K562 (cell line): ENCODE measurements around the gene CYTH1.

Experiments
- HDAC6 ChIP-seq: IDR thresholded peaks from 2 replicates; pipeline ENCODE4 v1.6.1; 2012; ENCODE audit warnings: low read depth, mild to moderate bottlenecking, control low read depth, inconsistent platforms, low read length, moderate library complexity
- SRF ChIP-seq, 2 experiments: fragments of 250-450, 450-650 bp in 1 of 2; sonication (Bioruptor Pico) in 1 of 2; sonication (generic) in 1 of 2; formaldehyde crosslinking; IDR thresholded peaks; 2 replicates each; pipeline versions ENCODE4 v1.5.0 to v1.5.1; 2020 to 2022; ENCODE audit warnings: mild to moderate bottlenecking in 1 of 2, missing genetic modification reagents in 1 of 2
- TBP ChIP-seq: optimal IDR thresholded peaks from 2 replicates; pipeline ENCODE3; 2011; ENCODE audit warnings: low read depth, low read length, improper control_type of control experiment
- ZNF133 ChIP-seq: fragments of 250-450 bp; sonication (Bioruptor Pico); IDR thresholded peaks from 2 replicates; pipeline ENCODE4 v1.4.0; 2020; ENCODE audit warnings: mild to moderate bottlenecking
- TF ChIP-seq, protein P1 (sequence below): sonication (generic); formaldehyde crosslinking; IDR thresholded peaks from 2 replicates; pipeline ENCODE4 v1.5.0; 2020; ENCODE audit warnings: missing genetic modification reagents
- TF ChIP-seq, protein P2 (sequence below): fragments of 250-450 bp; sonication (Bioruptor Pico); IDR thresholded peaks from 2 replicates; pipeline ENCODE4 v1.8.0; 2021; ENCODE audit warnings: mild to moderate bottlenecking, moderate library complexity
- TF ChIP-seq, protein P3 (sequence below): fragments of 250-450 bp; sonication (Bioruptor Pico); IDR thresholded peaks from 2 replicates; pipeline ENCODE4 v1.5.1; 2021; ENCODE audit warnings: mild to moderate bottlenecking
- TF ChIP-seq, protein P4 (sequence below), 3 experiments: IDR thresholded peaks in 2 of 3; conservative IDR thresholded peaks in 1 of 3; 2 replicates each; pipeline ENCODE4 v1.5.1; 2011 to 2012; ENCODE audit warnings: low read length in 3 of 3, mild to moderate bottlenecking in 3 of 3, control low read depth in 2 of 3, improper control_type of control experiment in 1 of 3, inconsistent platforms in 1 of 3, low read depth in 1 of 3, mixed read lengths in 1 of 3, moderate library complexity in 1 of 3; ENCODE audit not compliant: insufficient read depth in 2 of 3
- TF ChIP-seq, protein P5 (sequence below): fragments of 250-450 bp; sonication (Bioruptor Pico); IDR thresholded peaks from 2 replicates; pipeline ENCODE4 v1.4.0; 2020; ENCODE audit warnings: mild to moderate bottlenecking

DNA sequence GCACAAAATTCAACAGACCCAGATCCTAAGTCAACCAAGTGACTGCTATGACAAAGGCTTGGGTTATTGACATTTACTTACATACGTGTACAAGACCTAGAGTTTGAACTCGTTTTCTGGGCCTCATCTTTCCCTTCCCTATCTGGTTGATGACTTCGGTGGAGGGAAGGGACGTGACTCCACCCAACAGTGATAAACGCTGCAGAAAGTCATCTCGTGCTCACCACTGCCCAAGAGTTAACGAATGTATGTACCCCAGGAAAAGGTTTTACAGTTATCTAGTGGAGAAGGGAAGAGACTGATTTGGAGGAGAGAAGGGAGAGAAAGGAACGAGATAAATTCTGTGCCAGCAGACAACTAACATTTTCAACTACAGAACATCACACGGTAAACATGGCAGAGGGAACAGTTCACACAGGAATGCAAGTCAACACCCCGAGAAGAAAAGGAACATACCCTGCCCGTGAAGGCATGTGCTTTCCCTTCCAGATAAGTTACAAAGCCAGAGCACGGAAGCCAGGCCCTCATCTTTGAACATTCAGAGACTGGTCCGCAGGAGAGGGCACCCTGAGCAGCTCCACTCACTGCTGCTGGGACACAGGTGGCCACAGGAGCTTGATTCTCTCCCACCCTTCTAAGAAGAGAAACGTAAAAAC, 13.9 kb upstream of the CYTH1 start:
- TF ChIP-seq, protein P1, sequence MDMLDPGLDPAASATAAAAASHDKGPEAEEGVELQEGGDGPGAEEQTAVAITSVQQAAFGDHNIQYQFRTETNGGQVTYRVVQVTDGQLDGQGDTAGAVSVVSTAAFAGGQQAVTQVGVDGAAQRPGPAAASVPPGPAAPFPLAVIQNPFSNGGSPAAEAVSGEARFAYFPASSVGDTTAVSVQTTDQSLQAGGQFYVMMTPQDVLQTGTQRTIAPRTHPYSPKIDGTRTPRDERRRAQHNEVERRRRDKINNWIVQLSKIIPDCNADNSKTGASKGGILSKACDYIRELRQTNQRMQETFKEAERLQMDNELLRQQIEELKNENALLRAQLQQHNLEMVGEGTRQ (CRISPR knock-in tag), result no peak
- TF ChIP-seq, protein P2, sequence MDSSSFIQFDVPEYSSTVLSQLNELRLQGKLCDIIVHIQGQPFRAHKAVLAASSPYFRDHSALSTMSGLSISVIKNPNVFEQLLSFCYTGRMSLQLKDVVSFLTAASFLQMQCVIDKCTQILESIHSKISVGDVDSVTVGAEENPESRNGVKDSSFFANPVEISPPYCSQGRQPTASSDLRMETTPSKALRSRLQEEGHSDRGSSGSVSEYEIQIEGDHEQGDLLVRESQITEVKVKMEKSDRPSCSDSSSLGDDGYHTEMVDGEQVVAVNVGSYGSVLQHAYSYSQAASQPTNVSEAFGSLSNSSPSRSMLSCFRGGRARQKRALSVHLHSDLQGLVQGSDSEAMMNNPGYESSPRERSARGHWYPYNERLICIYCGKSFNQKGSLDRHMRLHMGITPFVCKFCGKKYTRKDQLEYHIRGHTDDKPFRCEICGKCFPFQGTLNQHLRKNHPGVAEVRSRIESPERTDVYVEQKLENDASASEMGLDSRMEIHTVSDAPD (CRISPR knock-in tag), result no peak
- TF ChIP-seq ZNF133 (no peak), TBP (no peak), HDAC6 (no peak), SRF (CRISPR knock-in tag; IDR thresholded peaks at IDR 0.05) (no peak)
- TF ChIP-seq, protein P3, sequence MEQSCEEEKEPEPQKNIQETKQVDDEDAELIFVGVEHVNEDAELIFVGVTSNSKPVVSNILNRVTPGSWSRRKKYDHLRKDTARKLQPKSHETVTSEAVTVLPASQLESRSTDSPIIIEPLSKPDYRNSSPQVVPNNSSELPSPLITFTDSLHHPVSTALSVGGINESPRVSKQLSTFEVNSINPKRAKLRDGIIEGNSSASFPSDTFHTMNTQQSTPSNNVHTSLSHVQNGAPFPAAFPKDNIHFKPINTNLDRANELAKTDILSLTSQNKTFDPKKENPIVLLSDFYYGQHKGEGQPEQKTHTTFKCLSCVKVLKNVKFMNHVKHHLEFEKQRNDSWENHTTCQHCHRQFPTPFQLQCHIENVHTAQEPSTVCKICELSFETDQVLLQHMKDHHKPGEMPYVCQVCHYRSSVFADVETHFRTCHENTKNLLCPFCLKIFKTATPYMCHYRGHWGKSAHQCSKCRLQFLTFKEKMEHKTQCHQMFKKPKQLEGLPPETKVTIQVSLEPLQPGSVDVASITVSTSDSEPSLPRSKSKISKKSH (CRISPR knock-in tag), result no peak
- TF ChIP-seq, protein P4, sequence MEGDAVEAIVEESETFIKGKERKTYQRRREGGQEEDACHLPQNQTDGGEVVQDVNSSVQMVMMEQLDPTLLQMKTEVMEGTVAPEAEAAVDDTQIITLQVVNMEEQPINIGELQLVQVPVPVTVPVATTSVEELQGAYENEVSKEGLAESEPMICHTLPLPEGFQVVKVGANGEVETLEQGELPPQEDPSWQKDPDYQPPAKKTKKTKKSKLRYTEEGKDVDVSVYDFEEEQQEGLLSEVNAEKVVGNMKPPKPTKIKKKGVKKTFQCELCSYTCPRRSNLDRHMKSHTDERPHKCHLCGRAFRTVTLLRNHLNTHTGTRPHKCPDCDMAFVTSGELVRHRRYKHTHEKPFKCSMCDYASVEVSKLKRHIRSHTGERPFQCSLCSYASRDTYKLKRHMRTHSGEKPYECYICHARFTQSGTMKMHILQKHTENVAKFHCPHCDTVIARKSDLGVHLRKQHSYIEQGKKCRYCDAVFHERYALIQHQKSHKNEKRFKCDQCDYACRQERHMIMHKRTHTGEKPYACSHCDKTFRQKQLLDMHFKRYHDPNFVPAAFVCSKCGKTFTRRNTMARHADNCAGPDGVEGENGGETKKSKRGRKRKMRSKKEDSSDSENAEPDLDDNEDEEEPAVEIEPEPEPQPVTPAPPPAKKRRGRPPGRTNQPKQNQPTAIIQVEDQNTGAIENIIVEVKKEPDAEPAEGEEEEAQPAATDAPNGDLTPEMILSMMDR (IDR thresholded peaks at IDR 0.05 in 2 of 3, conservative IDR thresholded peaks at IDR 0.05 in 1 of 3; ENCODE audit: insufficient read depth in 2 of 3, low read depth in 1 of 3, low read length in 3 of 3), result no peak
- TF ChIP-seq, protein P5, sequence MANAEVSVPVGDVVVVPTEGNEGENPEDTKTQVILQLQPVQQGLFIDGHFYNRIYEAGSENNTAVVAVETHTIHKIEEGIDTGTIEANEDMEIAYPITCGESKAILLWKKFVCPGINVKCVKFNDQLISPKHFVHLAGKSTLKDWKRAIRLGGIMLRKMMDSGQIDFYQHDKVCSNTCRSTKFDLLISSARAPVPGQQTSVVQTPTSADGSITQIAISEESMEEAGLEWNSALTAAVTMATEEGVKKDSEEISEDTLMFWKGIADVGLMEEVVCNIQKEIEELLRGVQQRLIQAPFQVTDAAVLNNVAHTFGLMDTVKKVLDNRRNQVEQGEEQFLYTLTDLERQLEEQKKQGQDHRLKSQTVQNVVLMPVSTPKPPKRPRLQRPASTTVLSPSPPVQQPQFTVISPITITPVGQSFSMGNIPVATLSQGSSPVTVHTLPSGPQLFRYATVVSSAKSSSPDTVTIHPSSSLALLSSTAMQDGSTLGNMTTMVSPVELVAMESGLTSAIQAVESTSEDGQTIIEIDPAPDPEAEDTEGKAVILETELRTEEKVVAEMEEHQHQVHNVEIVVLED (CRISPR knock-in tag), result no peak
